Peyer's patch (tissue), 4 donors: Measurements from ENCODE around the gene PFN2.

Experiments used
- POLR2A ChIP-seq, 2 donors: fragments of 450-650 bp; IDR thresholded peaks; one replicate each; pipeline ENCODE4 v1.5.1; 2017; ENCODE audit warnings: antibody characterized with exemption in 2 of 2, mild to moderate bottlenecking in 2 of 2, moderate library complexity in 2 of 2
- TF ChIP-seq, protein P1 (sequence below), 6 experiments: fragments of 450-650 bp in 4 of 6; fragments of 200-600 bp in 2 of 6; sonication (generic) in 1 of 6; IDR thresholded peaks; one replicate each; pipeline ENCODE4 v1.5.1; 2017 to 2019; ENCODE audit warnings: antibody characterized with exemption in 6 of 6, mild to moderate bottlenecking in 3 of 6, moderate library complexity in 1 of 6

DNA sequence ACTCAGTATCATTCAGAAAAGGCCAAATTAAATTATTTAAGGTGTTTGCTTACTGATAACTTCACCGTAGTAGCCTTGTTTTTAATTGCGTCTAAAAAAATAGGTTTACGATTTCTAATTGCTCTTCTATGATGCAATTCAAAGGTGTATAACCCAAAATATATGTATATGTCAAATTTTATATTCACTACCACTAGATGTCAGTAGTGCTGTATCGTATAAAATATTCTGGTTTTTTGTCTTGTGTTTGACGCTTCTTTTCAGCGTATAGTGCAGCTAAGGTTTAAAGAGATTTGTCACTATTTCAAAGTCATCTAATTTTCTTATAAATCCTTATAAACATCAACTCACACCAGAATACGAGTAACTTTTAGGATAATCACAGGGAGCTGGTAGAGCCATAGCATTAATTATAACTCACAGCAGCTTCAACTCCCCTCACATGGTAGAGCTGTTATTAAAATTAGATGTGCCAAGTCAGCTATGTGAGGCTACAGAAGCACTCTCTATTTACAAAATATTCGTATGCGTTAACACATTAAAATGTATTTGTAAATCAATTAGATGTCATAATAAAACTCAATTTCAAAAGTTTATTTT is 3.5 kb downstream of the PFN2 start:
- no peak for TF ChIP-seq POLR2A (IDR thresholded peaks at IDR 0.05)
- TF ChIP-seq, protein P1, sequence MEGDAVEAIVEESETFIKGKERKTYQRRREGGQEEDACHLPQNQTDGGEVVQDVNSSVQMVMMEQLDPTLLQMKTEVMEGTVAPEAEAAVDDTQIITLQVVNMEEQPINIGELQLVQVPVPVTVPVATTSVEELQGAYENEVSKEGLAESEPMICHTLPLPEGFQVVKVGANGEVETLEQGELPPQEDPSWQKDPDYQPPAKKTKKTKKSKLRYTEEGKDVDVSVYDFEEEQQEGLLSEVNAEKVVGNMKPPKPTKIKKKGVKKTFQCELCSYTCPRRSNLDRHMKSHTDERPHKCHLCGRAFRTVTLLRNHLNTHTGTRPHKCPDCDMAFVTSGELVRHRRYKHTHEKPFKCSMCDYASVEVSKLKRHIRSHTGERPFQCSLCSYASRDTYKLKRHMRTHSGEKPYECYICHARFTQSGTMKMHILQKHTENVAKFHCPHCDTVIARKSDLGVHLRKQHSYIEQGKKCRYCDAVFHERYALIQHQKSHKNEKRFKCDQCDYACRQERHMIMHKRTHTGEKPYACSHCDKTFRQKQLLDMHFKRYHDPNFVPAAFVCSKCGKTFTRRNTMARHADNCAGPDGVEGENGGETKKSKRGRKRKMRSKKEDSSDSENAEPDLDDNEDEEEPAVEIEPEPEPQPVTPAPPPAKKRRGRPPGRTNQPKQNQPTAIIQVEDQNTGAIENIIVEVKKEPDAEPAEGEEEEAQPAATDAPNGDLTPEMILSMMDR (IDR thresholded peaks at IDR 0.05): peak; percentile 10 to 72 (median 62)
